Ishikawa (cell line): ENCODE measurements around the gene SLC26A11.

Experiments used
- CEBPB ChIP-seq: IDR thresholded peaks from 2 replicates; pipeline ENCODE4 v1.6.1; 2012
- CREB1 ChIP-seq: IDR thresholded peaks from 2 replicates; pipeline ENCODE4 v1.6.1; 2012; ENCODE audit warnings: low read depth
- EGR1 ChIP-seq: IDR thresholded peaks from 2 replicates; pipeline ENCODE4 v1.6.1; 2012
- EP300 ChIP-seq: IDR thresholded peaks from 2 replicates; pipeline ENCODE4 v1.6.1; 2012; ENCODE audit warnings: borderline replicate concordance
- FOXM1 ChIP-seq: IDR thresholded peaks from 2 replicates; pipeline ENCODE4 v1.6.1; 2012; ENCODE audit warnings: low read depth, borderline replicate concordance
- MAX ChIP-seq: IDR thresholded peaks from 2 replicates; pipeline ENCODE4 v1.6.1; 2012
- NFIC ChIP-seq: IDR thresholded peaks from 2 replicates; pipeline ENCODE4 v1.6.1; 2012
- RAD21 ChIP-seq: IDR thresholded peaks from 2 replicates; pipeline ENCODE4 v1.6.1; 2012; ENCODE audit warnings: low read depth
- REST ChIP-seq: IDR thresholded peaks from 2 replicates; pipeline ENCODE4 v1.6.1; 2012; ENCODE audit warnings: low read depth, mild to moderate bottlenecking
- TAF1 ChIP-seq: IDR thresholded peaks from 2 replicates; pipeline ENCODE4 v1.6.1; 2012; ENCODE audit warnings: low read depth, mild to moderate bottlenecking
- TCF12 ChIP-seq: IDR thresholded peaks from 2 replicates; pipeline ENCODE4 v1.6.1; 2012; ENCODE audit warnings: low read depth
- TEAD4 ChIP-seq: IDR thresholded peaks from 2 replicates; pipeline ENCODE4 v1.6.1; 2012
- USF1 ChIP-seq: IDR thresholded peaks from 2 replicates; pipeline ENCODE4 v1.6.1; 2012
- YY1 ChIP-seq: IDR thresholded peaks from 2 replicates; pipeline ENCODE4 v1.6.1; 2012; ENCODE audit warnings: low read depth
- ZBTB7A ChIP-seq: IDR thresholded peaks from 2 replicates; pipeline ENCODE4 v1.6.1; 2012; ENCODE audit warnings: low read depth

SLC26A11 gene

GRCh38 chr17:80277751-80278671 is 57.8 kb downstream of the SLC26A11 start:
- TF ChIP-seq NFIC (peak; percentile 93), CREB1 (peak; percentile 16; the same call in 1 of the 2 replicates), TAF1 (peak; percentile 26; the same call in 1 of the 2 replicates), CEBPB (no peak), EGR1 (peak; percentile 17; the same call in 1 of the 2 replicates), TCF12 (peak; percentile 82), EP300 (peak; percentile 68), YY1 (no peak), RAD21 (no peak; the same call in 1 of the 2 replicates), MAX (peak; percentile 49), REST (0 out of 2 replicates have a peak, but pooled peaks have one; percentile 14), USF1 (peak; percentile 18; the same call in 1 of the 2 replicates), ZBTB7A (no peak), TEAD4 (peak; percentile 61; the same call in 1 of the 2 replicates), FOXM1 (no peak)

- TF ChIP-seq EGR1 (peak; percentile 64), USF1 (peak; percentile 54), CREB1 (no peak), NFIC (peak; percentile 89), EP300 (no peak), MAX (peak; percentile 67; the same call in 1 of the 2 replicates), RAD21 (no peak), YY1 (no peak), TAF1 (no peak), FOXM1 (no peak), TEAD4 (no peak), REST (no peak), TCF12 (no peak), CEBPB (peak; percentile 72), ZBTB7A (no peak)
Observed at GRCh38 chr17:80279895-80280294, 59.7 kb downstream of the SLC26A11 start.

- TF ChIP-seq TCF12 (no peak), YY1 (no peak), REST (no peak), CEBPB (no peak), CREB1 (no peak), USF1 (no peak), TEAD4 (no peak), NFIC (no peak)
Observed at GRCh38 chr17:80281516-80281915, 61.3 kb downstream of the SLC26A11 start.
